Measurements from ENCODE around the gene UST. TPM values are rescaled to one million over a fixed set of nuclear protein-coding genes. Genes with fewer than 3 reads are reported as not detected.

The UST gene
- total RNA-seq, 2 donors from 2014 or later, result 15.3 to 16.3 TPM

DNA sequence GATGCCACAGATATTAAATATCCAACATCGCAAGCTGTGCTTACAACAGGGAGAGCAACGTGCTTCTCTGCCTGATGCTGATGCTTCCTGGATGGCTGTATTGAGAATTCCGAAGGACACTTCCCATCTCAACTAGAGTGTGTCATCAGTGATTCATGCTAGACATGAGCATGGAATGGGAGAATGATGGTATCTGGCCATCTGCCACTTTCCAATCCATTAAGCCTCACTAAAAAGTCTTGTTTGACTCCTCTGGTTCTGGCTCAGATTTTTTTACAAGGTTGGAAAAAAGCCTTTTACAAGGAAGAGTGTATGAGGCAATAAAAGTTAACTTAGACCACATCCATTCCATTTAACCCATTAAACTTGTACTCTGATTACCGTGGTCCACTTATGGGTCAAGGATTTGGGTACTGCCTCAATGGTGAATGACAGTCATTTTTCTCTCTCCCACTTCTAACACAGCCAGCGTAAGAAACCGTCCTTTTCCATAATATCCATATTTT, 265.3 kb downstream of the UST start:
- 88 to 94% methylated on average over 5 to 6 of the region's 6 CpGs for WGBS, 2 experiments (ENCODE audit: insufficient coverage in 1 of 2, insufficient read length in 1 of 2)
- peaks cover 2% of the 10 kb centered on the region for H3K9me3 Mint-ChIP-seq
- no peak overlapping the region for H3K4me3 Mint-ChIP-seq
- H3K27me3 ChIP-seq (ENCODE audit: control insufficient read depth, insufficient read depth, low read length, poor library complexity, severe bottlenecking), result no peaks in the 10 kb centered on the region
- no peaks in the 10 kb centered on the region for H3K9me3 ChIP-seq (ENCODE audit: control insufficient read depth, low read length)
- DNase-seq, result no peak
- no peak overlapping the region for H3K27ac Mint-ChIP-seq
- H3K27me3 Mint-ChIP-seq (ENCODE audit: insufficient read depth), result no peaks in the 10 kb centered on the region
- no peaks in the 10 kb centered on the region for H3K36me3 Mint-ChIP-seq (ENCODE audit: low read depth)
- TF ChIP-seq, protein P1, sequence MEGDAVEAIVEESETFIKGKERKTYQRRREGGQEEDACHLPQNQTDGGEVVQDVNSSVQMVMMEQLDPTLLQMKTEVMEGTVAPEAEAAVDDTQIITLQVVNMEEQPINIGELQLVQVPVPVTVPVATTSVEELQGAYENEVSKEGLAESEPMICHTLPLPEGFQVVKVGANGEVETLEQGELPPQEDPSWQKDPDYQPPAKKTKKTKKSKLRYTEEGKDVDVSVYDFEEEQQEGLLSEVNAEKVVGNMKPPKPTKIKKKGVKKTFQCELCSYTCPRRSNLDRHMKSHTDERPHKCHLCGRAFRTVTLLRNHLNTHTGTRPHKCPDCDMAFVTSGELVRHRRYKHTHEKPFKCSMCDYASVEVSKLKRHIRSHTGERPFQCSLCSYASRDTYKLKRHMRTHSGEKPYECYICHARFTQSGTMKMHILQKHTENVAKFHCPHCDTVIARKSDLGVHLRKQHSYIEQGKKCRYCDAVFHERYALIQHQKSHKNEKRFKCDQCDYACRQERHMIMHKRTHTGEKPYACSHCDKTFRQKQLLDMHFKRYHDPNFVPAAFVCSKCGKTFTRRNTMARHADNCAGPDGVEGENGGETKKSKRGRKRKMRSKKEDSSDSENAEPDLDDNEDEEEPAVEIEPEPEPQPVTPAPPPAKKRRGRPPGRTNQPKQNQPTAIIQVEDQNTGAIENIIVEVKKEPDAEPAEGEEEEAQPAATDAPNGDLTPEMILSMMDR (conservative IDR thresholded peaks at IDR 0.05), result no peak
- no peak overlapping the region for H3K4me3 ChIP-seq (ENCODE audit: low read length)
- H3K27ac ChIP-seq (ENCODE audit: low read depth, low read length), result no peak overlapping the region
- peaks cover 7% of the 10 kb centered on the region for H3K4me1 ChIP-seq (ENCODE audit: control insufficient read depth, insufficient read depth, low read length)
- no peaks in the 10 kb centered on the region for H3K36me3 ChIP-seq (ENCODE audit: control insufficient read depth, insufficient read depth, low read length)
- peaks cover 16% of the 10 kb centered on the region for H3K4me1 Mint-ChIP-seq
- H3K9ac ChIP-seq (ENCODE audit: extremely low read depth, low read length, poor library complexity, severe bottlenecking), result no peak overlapping the region

DNA sequence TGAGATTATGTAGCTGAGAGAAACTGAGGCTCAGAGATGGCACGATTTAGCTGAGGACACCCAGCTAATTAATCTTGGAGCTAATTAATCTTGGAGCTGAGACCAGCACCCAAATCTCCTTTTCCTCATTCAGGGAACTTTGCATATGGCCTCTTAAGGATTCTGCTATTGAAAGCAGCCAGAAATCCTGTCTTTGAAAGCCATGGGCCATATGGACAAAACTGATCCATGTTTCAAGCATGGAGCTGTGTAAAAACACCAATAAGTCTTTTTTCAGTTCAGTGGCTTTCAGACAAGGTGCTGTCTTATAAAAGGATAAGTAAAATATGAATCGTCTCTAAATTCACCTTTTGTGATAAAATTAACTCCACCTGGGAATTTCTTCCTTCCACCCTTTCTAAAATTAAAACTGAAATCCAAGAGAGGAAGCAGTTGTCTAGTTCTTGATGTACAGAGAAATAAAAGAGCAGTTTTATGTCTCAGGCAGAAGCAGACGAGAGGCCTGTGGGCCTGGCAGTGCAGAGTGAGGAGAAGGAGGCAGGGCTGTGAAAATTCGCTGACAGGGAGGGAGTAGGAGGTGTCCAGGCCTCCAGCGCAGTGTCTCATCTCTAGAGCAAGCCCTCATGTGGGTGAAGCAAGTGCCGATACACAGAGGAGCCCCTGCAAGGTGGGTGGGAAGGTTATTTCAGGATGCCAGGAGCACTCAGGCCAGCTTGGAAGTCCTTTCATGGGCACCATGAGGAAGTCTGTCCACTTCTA, 266.9 kb downstream of the UST start:
- H3K4me1 Mint-ChIP-seq, result peaks cover 16% of the 10 kb centered on the region
- WGBS, 2 experiments (ENCODE audit: insufficient coverage in 1 of 2, insufficient read length in 1 of 2), result 80 to 100% methylated on average over 2 to 6 of the region's 6 CpGs

DNA sequence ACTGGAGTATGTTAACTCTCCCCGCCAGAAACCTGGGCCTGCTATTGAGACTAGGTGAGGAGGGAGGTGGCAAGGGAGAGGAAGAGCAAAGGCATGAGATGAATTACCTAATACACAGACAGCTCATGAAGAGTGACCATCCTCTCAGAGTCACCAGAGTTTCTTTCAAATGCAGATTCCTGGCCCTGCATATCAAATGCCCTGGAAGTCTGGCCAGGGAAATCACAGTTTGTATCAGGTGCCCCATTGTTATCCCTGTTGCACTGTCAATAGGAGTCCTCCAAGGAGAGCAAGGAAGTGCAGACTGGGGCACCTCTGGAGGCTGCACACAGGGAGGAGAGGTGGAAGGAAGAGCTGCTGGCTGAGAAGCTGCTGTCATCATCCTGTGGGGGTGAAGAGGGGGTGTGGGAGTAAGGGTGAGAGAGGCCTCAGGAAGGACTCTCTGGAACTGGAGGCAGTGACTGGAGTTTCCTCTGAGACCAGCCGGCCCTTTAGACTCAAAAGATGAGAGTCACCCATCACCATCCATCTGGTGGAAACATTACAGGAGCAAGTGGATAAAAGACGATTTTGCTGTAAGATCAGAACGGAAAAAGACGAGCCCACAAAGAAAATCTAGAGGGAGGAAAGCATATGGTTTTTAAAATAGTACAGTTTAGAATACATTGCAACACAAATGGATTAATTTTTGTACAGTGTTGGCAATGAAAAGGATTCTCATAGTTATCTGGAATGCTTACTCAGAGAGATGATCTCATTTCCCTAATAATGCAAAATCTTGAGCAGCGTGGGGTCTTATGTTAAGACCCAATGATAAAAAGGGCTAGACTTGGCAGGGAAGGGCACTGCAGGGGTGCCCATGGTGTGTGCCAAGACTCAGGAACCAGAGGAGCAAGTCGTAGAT, 268.1 kb downstream of the UST start:
- peaks cover 7% of the 10 kb centered on the region for H3K4me1 ChIP-seq (ENCODE audit: control insufficient read depth, insufficient read depth, low read length)
- no peak overlapping the region for H3K9ac ChIP-seq (ENCODE audit: extremely low read depth, low read length, poor library complexity, severe bottlenecking)
- no peaks in the 10 kb centered on the region for H3K36me3 ChIP-seq (ENCODE audit: control insufficient read depth, insufficient read depth, low read length)
- H3K27me3 ChIP-seq (ENCODE audit: control insufficient read depth, insufficient read depth, low read length, poor library complexity, severe bottlenecking), result no peaks in the 10 kb centered on the region
- no peaks in the 10 kb centered on the region for H3K9me3 ChIP-seq (ENCODE audit: control insufficient read depth, low read length)
- H3K4me1 Mint-ChIP-seq, result peaks cover 16% of the 10 kb centered on the region
- H3K4me3 ChIP-seq (ENCODE audit: low read length), result no peak overlapping the region
- H3K4me3 Mint-ChIP-seq, result no peak overlapping the region
- TF ChIP-seq, protein P1 (conservative IDR thresholded peaks at IDR 0.05), result no peak
- no peaks in the 10 kb centered on the region for H3K27me3 Mint-ChIP-seq (ENCODE audit: insufficient read depth)
- peak; percentile 89 for DNase-seq
- H3K27ac Mint-ChIP-seq, result peak overlapping the region; percentile 46
- H3K9me3 Mint-ChIP-seq, result no peaks in the 10 kb centered on the region
- WGBS, 2 experiments (ENCODE audit: insufficient coverage in 1 of 2, insufficient read length in 1 of 2), result 50 to 67% methylated on average over 2 to 7 of the region's 7 CpGs
- H3K36me3 Mint-ChIP-seq (ENCODE audit: low read depth), result peaks cover 5% of the 10 kb centered on the region
- H3K27ac ChIP-seq (ENCODE audit: low read depth, low read length), result no peak overlapping the region

More for the DNA sequence above, 266.9 kb downstream of the UST start:
- peak overlapping the region; percentile 11 for H3K27ac ChIP-seq (ENCODE audit: low read depth, low read length)
- peaks cover 7% of the 10 kb centered on the region for H3K4me1 ChIP-seq (ENCODE audit: control insufficient read depth, insufficient read depth, low read length)
- no peak overlapping the region for H3K4me3 ChIP-seq (ENCODE audit: low read length)
- H3K36me3 ChIP-seq (ENCODE audit: control insufficient read depth, insufficient read depth, low read length), result no peaks in the 10 kb centered on the region
- TF ChIP-seq, protein P1 (conservative IDR thresholded peaks at IDR 0.05), result no peak
- Mint-ChIP-seq H3K36me3 (ENCODE audit: low read depth) (no peaks in the 10 kb centered on the region), H3K4me3 (no peak overlapping the region), H3K9me3 (peaks cover 2% of the 10 kb centered on the region), H3K27me3 (ENCODE audit: insufficient read depth) (no peaks in the 10 kb centered on the region), H3K27ac (no peak overlapping the region)
- DNase-seq, result peak; percentile 73
- H3K9ac ChIP-seq (ENCODE audit: extremely low read depth, low read length, poor library complexity, severe bottlenecking), result no peak overlapping the region
- no peaks in the 10 kb centered on the region for H3K27me3 ChIP-seq (ENCODE audit: control insufficient read depth, insufficient read depth, low read length, poor library complexity, severe bottlenecking)
- no peaks in the 10 kb centered on the region for H3K9me3 ChIP-seq (ENCODE audit: control insufficient read depth, low read length)
